HL-60 (cell line): ENCODE data around the gene PRDM16.

Experiments
- DNase-seq, 2 experiments: peaks; one replicate each; pipeline ENCODE4 v3.0.0-alpha.2; 2010 to 2020; ENCODE audit warnings: low read depth in 1 of 2, low spot score in 1 of 2
- H3K27ac ChIP-seq: fragments of 250-450 bp; sonication (Bioruptor Pico); replicated peaks from 2 replicates; pipeline ENCODE4 v1.5.1; 2020; ENCODE audit warnings: mild to moderate bottlenecking, moderate library complexity
- H3K27me3 ChIP-seq: fragments of 250-450 bp; sonication (Bioruptor Pico); 2 replicates; pipeline ENCODE4 v1.5.1; 2021; ENCODE audit warnings: mild to moderate bottlenecking, moderate library complexity; ENCODE audit not compliant: insufficient read depth, poor library complexity, severe bottlenecking
- H3K4me3 ChIP-seq: replicated peaks from 2 replicates; pipeline ENCODE4 v1.5.1; 2011; ENCODE audit warnings: mild to moderate bottlenecking, control low read depth, low read length; ENCODE audit not compliant: insufficient read depth
- CTCF ChIP-seq: IDR thresholded peaks from one replicate; pipeline ENCODE4 v1.5.1; 2011; ENCODE audit warnings: low read length, control low read depth, inconsistent platforms; ENCODE audit not compliant: insufficient read depth
- GABPA ChIP-seq: IDR thresholded peaks from 2 replicates; pipeline ENCODE4 v1.6.1; 2012; ENCODE audit warnings: low read depth
- POLR2AphosphoS5 ChIP-seq: IDR thresholded peaks from 2 replicates; pipeline ENCODE4 v1.6.1; 2012; ENCODE audit warnings: low read depth
- REST ChIP-seq: IDR thresholded peaks from 2 replicates; pipeline ENCODE4 v1.6.1; 2012; ENCODE audit warnings: low read depth; ENCODE audit not compliant: insufficient replicate concordance
- SPI1 ChIP-seq: IDR thresholded peaks from 2 replicates; pipeline ENCODE4 v1.6.1; 2012; ENCODE audit warnings: low read depth, mild to moderate bottlenecking, borderline replicate concordance

Gene PRDM16

GRCh38 chr1:3264456-3264855 lies 195.5 kb downstream of the PRDM16 start:
- TF ChIP-seq POLR2AphosphoS5, result no peak
- no peak for TF ChIP-seq CTCF
- TF ChIP-seq GABPA, result no peak
- no peak for TF ChIP-seq REST
- TF ChIP-seq SPI1, result no peak
- Histone ChIP-seq H3K27me3 (no peaks in the 10 kb centered on the region), H3K27ac (no peak overlapping the region), H3K4me3 (no peak overlapping the region)
- DNase-seq, result no peak

GRCh38 chr1:3265835-3266805 lies 197.1 kb downstream of the PRDM16 start:
- Histone ChIP-seq H3K4me3 (no peak overlapping the region), H3K27me3 (no peaks in the 10 kb centered on the region), H3K27ac (no peak overlapping the region)
- DNase-seq, result no peak
- no peak for TF ChIP-seq REST
- TF ChIP-seq POLR2AphosphoS5, result no peak
- no peak for TF ChIP-seq SPI1
- no peak for TF ChIP-seq GABPA
- TF ChIP-seq CTCF, result no peak

GRCh38 chr1:3266870-3267549 lies 198.0 kb downstream of the PRDM16 start:
- TF ChIP-seq SPI1 (no peak), REST (no peak), GABPA (no peak), POLR2AphosphoS5 (no peak), CTCF (no peak)
- Histone ChIP-seq H3K27me3 (no peaks in the 10 kb centered on the region), H3K27ac (no peak overlapping the region), H3K4me3 (no peak overlapping the region)
- no peak for DNase-seq
